ENCODE data around the gene TNFSF4.

Gene TNFSF4

GRCh38 chr1:173152598-173152997 lies 54.5 kb downstream of the TNFSF4 start:
- no peak overlapping the region for H3K4me3 ChIP-seq (ENCODE audit: low read depth, low read length)
- TF ChIP-seq CTCF (IDR thresholded peaks at IDR 0.05; ENCODE audit: low read depth, low read length) (no peak), MYC (IDR thresholded peaks at IDR 0.05; ENCODE audit: low read depth, low read length) (no peak)
- no peak for DNase-seq (ENCODE audit: low read depth)

DNA sequence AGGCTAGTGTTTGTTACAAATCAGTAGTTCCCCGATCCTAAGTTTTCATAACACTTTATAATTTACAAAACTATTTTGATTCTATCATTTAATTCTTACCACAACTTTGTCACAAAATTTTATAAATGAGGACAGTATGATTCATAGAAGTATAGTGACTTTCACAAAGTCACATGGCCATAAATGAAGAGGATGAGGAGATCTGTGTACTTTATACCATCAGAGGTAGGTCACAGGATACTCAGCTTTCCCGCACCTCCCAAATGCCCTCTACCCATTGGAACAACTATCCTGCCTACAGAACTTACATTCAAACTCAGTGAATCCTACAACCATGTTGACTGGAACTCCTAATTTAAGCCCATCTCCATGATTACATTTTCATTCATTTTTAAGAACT lies 56.3 kb downstream of the TNFSF4 start:
- no peak for DNase-seq (ENCODE audit: low read depth)
- H3K4me3 ChIP-seq (ENCODE audit: low read depth, low read length): no peak overlapping the region
- TF ChIP-seq POLR2A (IDR thresholded peaks at IDR 0.05; ENCODE audit: extremely low read depth, insufficient read length): no peak
- TF ChIP-seq CTCF (IDR thresholded peaks at IDR 0.05; ENCODE audit: low read depth, low read length): no peak
- TF ChIP-seq MYC (IDR thresholded peaks at IDR 0.05; ENCODE audit: low read depth, low read length): no peak
- TF ChIP-seq MAX (IDR thresholded peaks at IDR 0.05; ENCODE audit: low read depth, low read length): no peak

- peak; percentile 69 for DNase-seq (ENCODE audit: low read depth)
- TF ChIP-seq CTCF (IDR thresholded peaks at IDR 0.05; ENCODE audit: low read depth, low read length): no peak
- TF ChIP-seq MAX (IDR thresholded peaks at IDR 0.05; ENCODE audit: low read depth, low read length): 0 out of 2 replicates have a peak, but pooled peaks have one; percentile 4
- no peak overlapping the region for H3K4me3 ChIP-seq (ENCODE audit: low read depth, low read length)
Measured at GRCh38 chr1:173149887-173150286, 57.2 kb downstream of the TNFSF4 start.

DNA sequence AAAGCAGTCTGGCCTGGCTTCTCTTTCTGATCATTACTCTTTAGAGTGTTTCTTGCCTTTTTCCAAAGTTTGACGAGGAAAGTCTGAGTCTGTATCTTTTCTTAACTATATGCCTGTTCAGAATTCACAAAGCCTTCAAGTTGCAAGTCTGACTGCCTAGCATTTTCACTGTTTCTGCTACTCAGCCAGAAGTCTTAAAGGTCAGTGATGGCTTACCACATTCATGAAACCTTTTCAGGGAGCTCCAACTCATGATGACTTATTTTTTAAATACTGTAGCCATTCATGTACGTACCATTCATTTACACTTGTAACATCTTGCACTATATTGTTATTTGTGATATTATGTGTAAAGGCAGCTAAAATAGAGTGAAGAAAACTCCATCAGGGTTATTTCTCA lies 58.2 kb downstream of the TNFSF4 start:
- DNase-seq (ENCODE audit: low read depth): no peak
- H3K4me3 ChIP-seq (ENCODE audit: low read depth, low read length): no peak overlapping the region
- TF ChIP-seq CTCF (IDR thresholded peaks at IDR 0.05; ENCODE audit: low read depth, low read length): no peak
- no peak for TF ChIP-seq POLR2A (IDR thresholded peaks at IDR 0.05; ENCODE audit: extremely low read depth, insufficient read length)
- no peak for TF ChIP-seq MYC (IDR thresholded peaks at IDR 0.05; ENCODE audit: low read depth, low read length)
- no peak for TF ChIP-seq MAX (IDR thresholded peaks at IDR 0.05; ENCODE audit: low read depth, low read length)

- TF ChIP-seq CTCF (IDR thresholded peaks at IDR 0.05; ENCODE audit: low read depth, low read length) (no peak), MYC (IDR thresholded peaks at IDR 0.05; ENCODE audit: low read depth, low read length) (no peak), MAX (IDR thresholded peaks at IDR 0.05; ENCODE audit: low read depth, low read length) (no peak), POLR2A (IDR thresholded peaks at IDR 0.05; ENCODE audit: extremely low read depth, insufficient read length) (no peak)
- H3K4me3 ChIP-seq (ENCODE audit: low read depth, low read length): no peak overlapping the region
- DNase-seq (ENCODE audit: low read depth): no peak
Measured at GRCh38 chr1:173148545-173148944, 58.6 kb downstream of the TNFSF4 start.

- no peak overlapping the region for H3K4me3 ChIP-seq (ENCODE audit: low read depth, low read length)
- no peak for TF ChIP-seq MAX (IDR thresholded peaks at IDR 0.05; ENCODE audit: low read depth, low read length)
- no peak for TF ChIP-seq MYC (IDR thresholded peaks at IDR 0.05; ENCODE audit: low read depth, low read length)
- no peak for TF ChIP-seq CTCF (IDR thresholded peaks at IDR 0.05; ENCODE audit: low read depth, low read length)
- no peak for TF ChIP-seq POLR2A (IDR thresholded peaks at IDR 0.05; ENCODE audit: extremely low read depth, insufficient read length)
- DNase-seq (ENCODE audit: low read depth): no peak
Measured at GRCh38 chr1:173140733-173141132, 66.4 kb downstream of the TNFSF4 start.
